Endodermal cell (in vitro differentiated cells): ENCODE measurements around the gene SEMA3G. TPM values are rescaled to one million over a fixed set of nuclear protein-coding genes. Genes with fewer than 3 reads are reported as not detected.

Source experiments
- DNase-seq: peaks from one replicate; pipeline ENCODE4 v3.0.0-alpha.2; 2017
- H3K27ac ChIP-seq: 2 replicates; pipeline ENCODE4 v1.5.1; 2013; ENCODE audit warnings: mild to moderate bottlenecking, low read depth, low read length, moderate library complexity
- H3K27me3 ChIP-seq: 2 replicates; pipeline ENCODE4 v1.6.1; 2013; ENCODE audit warnings: mild to moderate bottlenecking, low read length, moderate library complexity; ENCODE audit not compliant: insufficient read depth, control insufficient read depth, poor library complexity, severe bottlenecking
- H3K36me3 ChIP-seq: 2 replicates; pipeline ENCODE4 v1.7.0; 2013; ENCODE audit warnings: mild to moderate bottlenecking, low read length, moderate library complexity; ENCODE audit not compliant: control insufficient read depth, insufficient read depth
- H3K4me1 ChIP-seq: one replicate; pipeline ENCODE4 v1.7.0; 2013; ENCODE audit warnings: low read length; ENCODE audit not compliant: control insufficient read depth, insufficient read depth
- H3K4me3 ChIP-seq: 2 replicates; pipeline ENCODE4 v1.5.1; 2013; ENCODE audit warnings: mild to moderate bottlenecking, low read length, moderate library complexity
- H3K9ac ChIP-seq: 2 replicates; pipeline ENCODE4 v1.6.1; 2013; ENCODE audit warnings: mild to moderate bottlenecking, low read length, moderate library complexity; ENCODE audit not compliant: poor library complexity, severe bottlenecking; ENCODE audit errors: extremely low read depth
- H3K9me3 ChIP-seq: 2 replicates; pipeline ENCODE4 v1.6.1; 2013; ENCODE audit warnings: mild to moderate bottlenecking, low read length, moderate library complexity; ENCODE audit not compliant: control insufficient read depth
- H3K27ac Mint-ChIP-seq: 2 replicates; pipeline ENCODE4 v1.8.0; 2020; ENCODE audit warnings: mixed read lengths
- H3K27me3 Mint-ChIP-seq: 2 replicates; pipeline ENCODE4 v1.8.0; 2021; ENCODE audit warnings: mild to moderate bottlenecking, mixed read lengths; ENCODE audit not compliant: insufficient read depth
- H3K36me3 Mint-ChIP-seq: 2 replicates; pipeline ENCODE4 v1.8.0; 2020; ENCODE audit warnings: low read depth, mixed read lengths
- H3K4me1 Mint-ChIP-seq: 2 replicates; pipeline ENCODE4 v1.8.0; 2020; ENCODE audit warnings: mixed read lengths
- H3K4me3 Mint-ChIP-seq: 2 replicates; pipeline ENCODE4 v1.8.0; 2020; ENCODE audit warnings: mild to moderate bottlenecking, moderate library complexity, mixed read lengths
- H3K9me3 Mint-ChIP-seq: 2 replicates; pipeline ENCODE4 v1.8.0; 2020; ENCODE audit warnings: mild to moderate bottlenecking, mixed read lengths
- WGBS, 2 experiments: methylation state at CpG; one replicate each; pipeline versions ENCODE4 v1.1.5 to v1.1.7; 2013; ENCODE audit warnings: missing lambda C conversion rate in 2 of 2, mixed read lengths in 1 of 2; ENCODE audit not compliant: insufficient coverage in 1 of 2, insufficient read length in 1 of 2; 5-methylcytosine and 5-hydroxymethylcytosine counted together
- total RNA-seq, 2 donors: library from RNA; stranded (reverse); fragmentation: NEBNext Ultra II Directional in 1 of 2; extraction: Animal tissue kit (Norgen Biotek cat#: 25700) in 1 of 2; gene quantifications; 2 replicates in 1 of 2; 3 replicates in 1 of 2; pipeline ENCODE4 v1.2.1, GENCODE V29; 2021
- TF ChIP-seq, protein P1 (sequence below): fragments of 200-600 bp; sonication (generic); conservative IDR thresholded peaks from 2 replicates; pipeline ENCODE4 v1.5.0; 2021; ENCODE audit warnings: antibody characterized with exemption, mild to moderate bottlenecking

Gene SEMA3G
- total RNA-seq, 2 donors from 2014 or later: 2.5 to 8.6 TPM

DNA sequence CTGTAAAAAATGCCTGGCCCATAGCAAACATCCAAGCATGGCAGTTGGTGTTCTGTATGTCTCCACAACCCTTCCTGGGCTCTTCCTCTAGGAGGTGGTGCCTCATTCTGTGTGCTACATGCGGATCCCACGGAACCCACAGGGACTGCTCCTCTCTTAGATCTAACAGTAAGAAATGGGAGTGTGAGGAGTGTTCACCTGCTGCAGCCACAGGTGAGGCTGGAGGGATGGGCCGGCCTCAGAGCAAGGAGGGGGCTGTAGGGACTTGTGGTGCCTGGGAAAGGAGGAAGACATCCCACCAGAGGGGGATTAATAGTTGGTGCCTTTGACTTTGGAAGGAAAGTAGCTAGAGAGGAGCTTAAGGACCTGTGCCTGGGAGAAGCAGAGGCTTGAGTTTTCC, 22.2 kb downstream of the SEMA3G start:
- no peaks in the 10 kb centered on the region for H3K36me3 Mint-ChIP-seq
- no peak overlapping the region for H3K27ac ChIP-seq
- no peaks in the 10 kb centered on the region for H3K36me3 ChIP-seq
- H3K4me3 Mint-ChIP-seq: no peak overlapping the region
- DNase-seq: no peak
- 92% methylated on average over 2 to 3 of the region's 3 CpGs for WGBS, 2 experiments
- no peaks in the 10 kb centered on the region for H3K27me3 ChIP-seq
- H3K9me3 ChIP-seq: no peaks in the 10 kb centered on the region
- peaks cover 5% of the 10 kb centered on the region for H3K4me1 ChIP-seq
- no peaks in the 10 kb centered on the region for H3K9me3 Mint-ChIP-seq
- no peak overlapping the region for H3K9ac ChIP-seq
- no peaks in the 10 kb centered on the region for H3K27me3 Mint-ChIP-seq
- peak overlapping the region; percentile 20 for H3K27ac Mint-ChIP-seq
- no peak overlapping the region for H3K4me3 ChIP-seq
- TF ChIP-seq, protein P1, sequence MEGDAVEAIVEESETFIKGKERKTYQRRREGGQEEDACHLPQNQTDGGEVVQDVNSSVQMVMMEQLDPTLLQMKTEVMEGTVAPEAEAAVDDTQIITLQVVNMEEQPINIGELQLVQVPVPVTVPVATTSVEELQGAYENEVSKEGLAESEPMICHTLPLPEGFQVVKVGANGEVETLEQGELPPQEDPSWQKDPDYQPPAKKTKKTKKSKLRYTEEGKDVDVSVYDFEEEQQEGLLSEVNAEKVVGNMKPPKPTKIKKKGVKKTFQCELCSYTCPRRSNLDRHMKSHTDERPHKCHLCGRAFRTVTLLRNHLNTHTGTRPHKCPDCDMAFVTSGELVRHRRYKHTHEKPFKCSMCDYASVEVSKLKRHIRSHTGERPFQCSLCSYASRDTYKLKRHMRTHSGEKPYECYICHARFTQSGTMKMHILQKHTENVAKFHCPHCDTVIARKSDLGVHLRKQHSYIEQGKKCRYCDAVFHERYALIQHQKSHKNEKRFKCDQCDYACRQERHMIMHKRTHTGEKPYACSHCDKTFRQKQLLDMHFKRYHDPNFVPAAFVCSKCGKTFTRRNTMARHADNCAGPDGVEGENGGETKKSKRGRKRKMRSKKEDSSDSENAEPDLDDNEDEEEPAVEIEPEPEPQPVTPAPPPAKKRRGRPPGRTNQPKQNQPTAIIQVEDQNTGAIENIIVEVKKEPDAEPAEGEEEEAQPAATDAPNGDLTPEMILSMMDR: no peak
- peaks cover 18% of the 10 kb centered on the region for H3K4me1 Mint-ChIP-seq

DNA sequence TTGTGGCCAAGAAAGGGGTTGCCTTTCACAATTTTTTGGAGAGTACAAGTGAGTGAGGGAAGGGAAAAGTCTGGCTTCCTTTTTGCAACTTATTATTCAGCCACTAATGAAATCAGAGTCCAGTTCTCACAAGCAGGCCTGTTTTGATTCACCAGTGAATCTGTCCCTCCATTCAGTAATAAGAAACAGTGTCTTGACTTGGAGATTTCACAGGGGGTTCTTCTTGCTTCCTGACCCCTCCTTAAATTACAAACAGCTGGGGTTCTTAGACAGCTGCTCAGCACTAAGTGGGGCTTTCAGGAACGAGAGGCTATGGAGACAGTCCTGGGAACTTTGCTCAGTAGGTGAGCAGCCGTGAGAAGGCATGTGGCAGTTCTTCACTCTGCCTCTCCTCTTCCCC, 24.5 kb downstream of the SEMA3G start:
- H3K9me3 ChIP-seq: no peaks in the 10 kb centered on the region
- WGBS, 2 experiments: 78 to 95% methylated on average over 2 of the region's 2 CpGs
- Mint-ChIP-seq H3K9me3 (no peaks in the 10 kb centered on the region), H3K27me3 (no peaks in the 10 kb centered on the region), H3K4me3 (no peak overlapping the region), H3K36me3 (peaks cover 8% of the 10 kb centered on the region), H3K4me1 (peaks cover 18% of the 10 kb centered on the region), H3K27ac (no peak overlapping the region)
- H3K36me3 ChIP-seq: no peaks in the 10 kb centered on the region
- TF ChIP-seq, protein P1: no peak
- H3K4me1 ChIP-seq: peaks cover 5% of the 10 kb centered on the region
- no peak for DNase-seq
- no peak overlapping the region for H3K9ac ChIP-seq
- no peak overlapping the region for H3K4me3 ChIP-seq
- no peak overlapping the region for H3K27ac ChIP-seq
- no peaks in the 10 kb centered on the region for H3K27me3 ChIP-seq

DNA sequence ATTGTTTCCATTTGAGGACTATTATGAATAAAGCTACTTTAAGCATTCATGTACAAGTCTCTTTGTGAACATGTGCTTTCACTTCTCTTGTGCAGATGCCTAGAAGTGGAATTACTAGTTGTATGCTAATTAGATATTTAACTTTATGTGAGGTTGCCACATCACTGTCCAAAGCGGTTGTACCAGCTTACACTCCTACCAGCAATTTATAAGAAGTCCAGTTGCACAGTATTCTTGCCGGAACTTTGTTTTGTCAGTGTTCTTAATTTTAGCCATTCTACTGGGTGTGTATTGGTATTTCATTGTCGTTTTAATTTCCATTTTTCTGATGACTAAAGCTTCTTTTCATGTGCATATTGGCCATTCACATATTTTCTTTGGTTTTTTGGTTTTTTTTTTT, 29.1 kb downstream of the SEMA3G start:
- H3K27me3 ChIP-seq: no peaks in the 10 kb centered on the region
- no peaks in the 10 kb centered on the region for H3K36me3 ChIP-seq
- 83 to 94% methylated on average over 1 to 3 of the region's 3 CpGs for WGBS, 2 experiments
- Mint-ChIP-seq H3K4me1 (peaks cover 10% of the 10 kb centered on the region), H3K9me3 (no peaks in the 10 kb centered on the region), H3K27me3 (no peaks in the 10 kb centered on the region), H3K27ac (no peak overlapping the region), H3K36me3 (peaks cover 10% of the 10 kb centered on the region), H3K4me3 (no peak overlapping the region)
- H3K27ac ChIP-seq: no peak overlapping the region
- no peak overlapping the region for H3K9ac ChIP-seq
- H3K9me3 ChIP-seq: no peaks in the 10 kb centered on the region
- H3K4me3 ChIP-seq: no peak overlapping the region
- no peak for DNase-seq
- TF ChIP-seq, protein P1: no peak
- peaks cover 11% of the 10 kb centered on the region for H3K4me1 ChIP-seq
